Karpas-422 (cell line): ENCODE measurements around the gene PFN3. TPM values are rescaled to one million over a fixed set of nuclear protein-coding genes. Genes with fewer than 3 reads are reported as not detected.
"Not testable (repeated sequence)": the region's sequence is repeated elsewhere in the genome, so short reads cannot be mapped to it uniquely, and the experiment has no call there.

Experiments used
- DNase-seq: peaks from one replicate; pipeline ENCODE4 v3.0.0-alpha.2; 2015
- H2AFZ ChIP-seq: fragments of 200-600 bp; sonication (generic); 2 replicates; pipeline ENCODE4 v1.6.1; 2014; ENCODE audit warnings: antibody characterized with exemption, low read length, mixed read lengths
- H3K27ac ChIP-seq: fragments of 200-600 bp; sonication (generic); 2 replicates; pipeline ENCODE4 v1.5.1; 2014; ENCODE audit warnings: mild to moderate bottlenecking, low read length, moderate library complexity
- H3K27me3 ChIP-seq: fragments of 200-600 bp; sonication (generic); 2 replicates; pipeline ENCODE4 v1.6.1; 2014; ENCODE audit warnings: low read length, mixed read lengths
- H3K36me3 ChIP-seq: fragments of 200-600 bp; sonication (generic); 2 replicates; pipeline ENCODE4 v1.6.1; 2014; ENCODE audit warnings: low read length, mixed read lengths; ENCODE audit not compliant: insufficient read depth
- H3K4me1 ChIP-seq: fragments of 200-600 bp; sonication (generic); 2 replicates; pipeline ENCODE4 v1.6.1; 2014; ENCODE audit warnings: mild to moderate bottlenecking, low read length, mixed read lengths
- H3K4me2 ChIP-seq: fragments of 200-600 bp; sonication (generic); 2 replicates; pipeline ENCODE4 v1.6.1; 2014; ENCODE audit warnings: low read length, low read depth, mild to moderate bottlenecking; ENCODE audit not compliant: poor library complexity, severe bottlenecking
- H3K4me3 ChIP-seq: fragments of 200-600 bp; sonication (generic); 2 replicates; pipeline ENCODE4 v1.5.1; 2014; ENCODE audit warnings: mild to moderate bottlenecking, antibody characterized with exemption, low read length, mixed read lengths
- H3K79me2 ChIP-seq: fragments of 200-600 bp; sonication (generic); 2 replicates; pipeline ENCODE4 v1.6.1; 2014; ENCODE audit warnings: mild to moderate bottlenecking, low read length, mixed read lengths
- H3K9ac ChIP-seq: fragments of 200-600 bp; sonication (generic); 2 replicates; pipeline ENCODE4 v1.6.0; 2014; ENCODE audit warnings: low read length
- H3K9me2 ChIP-seq: fragments of 200-600 bp; sonication (generic), shearing (Covaris generic); replicated peaks from 2 replicates; pipeline ENCODE4 v1.6.0; 2014; ENCODE audit warnings: mild to moderate bottlenecking, low read length, moderate library complexity; ENCODE audit not compliant: insufficient read depth
- H3K9me3 ChIP-seq: fragments of 300-700, 200-600 bp; sonication (generic); 2 replicates; pipeline ENCODE4 v1.6.1; 2014; ENCODE audit warnings: low read length, mixed read lengths
- H4K20me1 ChIP-seq: fragments of 200-600 bp; sonication (generic); 2 replicates; pipeline ENCODE4 v1.6.1; 2014; ENCODE audit warnings: mild to moderate bottlenecking, antibody characterized with exemption, low read length, low read depth; ENCODE audit not compliant: insufficient read depth
- total RNA-seq: library from RNA; depleted of rRNA; stranded (reverse); fragments of >200 nt; shearing (Covaris generic); gene quantifications from 2 replicates; pipeline ENCODE4 v1.2.3, GENCODE V29; 2014; ENCODE audit warnings: low replicate concordance

PFN3 gene
- total RNA-seq, 1 experiment from 2014 or later = not detected

DNA sequence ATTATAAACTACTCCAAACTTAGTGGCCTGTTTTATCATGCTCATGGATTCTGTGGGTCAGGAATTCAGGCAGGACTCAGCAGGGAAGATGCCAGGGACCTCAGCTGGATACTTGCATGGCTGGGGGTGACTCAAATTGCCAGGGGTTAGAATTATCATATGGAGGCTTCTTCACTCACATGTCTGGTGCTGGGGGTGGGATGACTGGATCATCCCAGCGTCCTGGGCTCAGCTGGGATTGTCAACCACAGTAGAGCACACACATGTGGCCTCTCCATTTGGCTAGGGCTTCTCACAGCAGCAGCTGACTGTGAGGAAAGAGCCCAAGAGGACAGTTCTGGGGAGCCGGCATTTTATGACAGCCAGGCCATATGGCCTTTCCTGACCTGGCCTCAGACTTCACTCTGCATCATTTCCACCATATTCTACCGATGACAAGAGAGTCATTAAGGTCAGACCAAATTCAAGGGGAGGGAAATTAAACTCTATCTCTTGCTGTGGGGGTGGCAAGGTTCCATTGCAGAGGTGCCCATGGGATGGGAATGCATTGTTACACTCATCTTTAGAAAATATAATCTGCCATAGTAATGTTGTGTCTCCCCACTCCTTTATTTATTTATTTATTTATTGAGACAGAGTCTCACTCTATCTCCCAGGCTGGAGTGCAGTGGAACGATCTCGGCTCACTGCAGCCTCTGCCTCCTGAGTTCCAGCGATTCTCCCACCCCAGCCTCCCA, 20.8 kb upstream of the PFN3 start:
- no peak overlapping the region for H3K4me3 ChIP-seq
- H3K36me3 ChIP-seq = no peaks in the 10 kb centered on the region
- H4K20me1 ChIP-seq = no peaks in the 10 kb centered on the region
- H3K79me2 ChIP-seq = no peaks in the 10 kb centered on the region
- peaks cover 9% of the 10 kb centered on the region for H3K4me1 ChIP-seq
- H2AFZ ChIP-seq = no peak overlapping the region
- H3K27ac ChIP-seq = no peak overlapping the region
- H3K27me3 ChIP-seq = no peaks in the 10 kb centered on the region
- no peak overlapping the region for H3K4me2 ChIP-seq
- H3K9me2 ChIP-seq = no peaks in the 10 kb centered on the region
- no peak overlapping the region for H3K9ac ChIP-seq
- DNase-seq = no peak
- no peaks in the 10 kb centered on the region for H3K9me3 ChIP-seq

DNA sequence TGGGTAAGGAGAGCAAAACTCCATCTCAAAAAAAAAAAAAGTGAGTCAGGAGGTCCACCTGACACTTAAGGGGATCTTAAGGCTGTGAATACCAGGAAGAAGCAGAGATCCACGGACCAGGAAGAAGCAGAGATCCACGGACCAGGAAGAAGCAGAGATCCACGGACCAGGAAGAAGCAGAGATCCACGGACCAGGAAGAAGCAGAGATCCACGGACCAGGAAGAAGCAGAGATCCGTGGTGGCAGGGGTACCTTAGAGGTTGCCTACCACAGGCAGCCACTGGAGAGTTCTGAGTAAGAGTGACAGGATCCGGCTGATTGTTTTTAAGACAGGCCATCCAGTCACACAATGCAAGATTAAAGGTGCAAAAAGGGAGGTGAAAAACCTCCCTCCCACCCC, 20.0 kb upstream of the PFN3 start:
- not testable (repeated sequence) for DNase-seq, H3K79me2 ChIP-seq, H3K4me2 ChIP-seq, H3K27me3 ChIP-seq, H3K4me3 ChIP-seq, H3K9me2 ChIP-seq, H3K9me3 ChIP-seq, H3K27ac ChIP-seq, H2AFZ ChIP-seq, H4K20me1 ChIP-seq, H3K9ac ChIP-seq, H3K36me3 ChIP-seq, H3K4me1 ChIP-seq

DNA sequence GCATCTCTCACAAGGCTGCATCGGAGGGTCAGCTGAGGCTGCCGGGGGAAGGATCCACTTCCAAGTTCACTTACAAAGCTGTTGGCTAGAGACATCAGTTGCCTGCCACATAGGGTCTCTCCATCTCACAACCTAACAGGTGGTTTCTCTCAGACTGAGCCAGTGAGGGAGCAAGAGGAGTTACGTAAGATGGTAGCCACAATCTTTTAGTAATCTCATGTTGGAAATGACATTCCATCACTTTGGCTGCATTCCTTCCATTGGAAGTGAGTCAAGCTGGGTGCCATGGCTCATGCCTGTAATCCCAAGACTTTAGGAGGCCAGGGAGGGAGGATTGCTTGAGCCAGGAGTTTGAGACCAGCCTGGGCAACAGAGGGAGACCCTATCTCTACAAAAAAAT, 18.6 kb upstream of the PFN3 start:
- H3K27ac ChIP-seq = no peak overlapping the region

DNA sequence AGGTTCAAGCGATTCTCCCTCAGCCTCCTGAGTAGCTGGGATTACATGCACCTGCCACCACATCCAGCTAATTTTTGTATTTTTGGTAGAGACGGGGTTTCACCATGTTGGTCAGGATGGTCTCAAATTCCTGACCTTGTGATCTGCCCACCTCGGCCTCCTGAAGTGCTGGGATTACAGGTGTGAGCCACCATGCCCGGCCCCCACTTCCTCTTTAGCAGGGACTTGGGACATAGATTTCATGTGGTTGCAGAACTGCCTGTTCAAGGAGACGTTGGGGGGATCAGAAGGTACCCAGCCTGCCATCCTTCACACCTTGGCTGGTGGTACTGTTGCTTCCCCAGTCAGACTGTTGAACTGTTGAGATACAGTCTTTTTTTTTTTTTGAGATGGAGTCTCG, 16.6 kb upstream of the PFN3 start:
- not testable (repeated sequence) for H3K4me2 ChIP-seq, H3K27ac ChIP-seq, DNase-seq, H3K27me3 ChIP-seq, H3K36me3 ChIP-seq, H4K20me1 ChIP-seq, H3K9me2 ChIP-seq, H2AFZ ChIP-seq, H3K4me3 ChIP-seq, H3K9me3 ChIP-seq, H3K79me2 ChIP-seq, H3K4me1 ChIP-seq, H3K9ac ChIP-seq

More for the DNA sequence above, 18.6 kb upstream of the PFN3 start:
- no peak for DNase-seq
- Histone ChIP-seq H3K4me3 (no peak overlapping the region), H3K79me2 (no peaks in the 10 kb centered on the region), H2AFZ (no peak overlapping the region), H3K9me3 (no peaks in the 10 kb centered on the region), H3K4me2 (no peak overlapping the region), H3K27me3 (no peaks in the 10 kb centered on the region), H4K20me1 (no peaks in the 10 kb centered on the region), H3K4me1 (no peaks in the 10 kb centered on the region), H3K9me2 (no peaks in the 10 kb centered on the region), H3K9ac (no peak overlapping the region), H3K36me3 (no peaks in the 10 kb centered on the region)

DNA sequence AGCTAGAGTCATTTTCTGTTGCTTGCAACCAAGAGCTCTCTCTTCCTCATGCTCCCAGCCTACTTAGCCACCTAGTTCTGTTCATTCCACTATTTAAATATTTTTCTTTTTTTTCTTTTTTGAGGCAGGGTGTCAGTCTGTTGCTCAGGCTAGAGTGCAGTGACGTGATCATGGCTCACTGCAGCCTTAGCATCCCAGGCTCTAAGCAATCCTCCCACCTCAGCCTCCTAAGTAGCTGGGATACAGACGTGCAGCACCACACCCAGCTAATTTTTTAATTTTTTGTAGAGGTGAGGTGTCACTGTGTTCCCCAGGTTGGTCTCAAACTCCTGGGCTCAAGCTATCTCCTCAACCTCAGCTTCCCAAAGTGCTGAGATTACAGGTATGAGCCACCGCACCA, 14.0 kb upstream of the PFN3 start:
- no peak for DNase-seq
- Histone ChIP-seq H3K36me3 (no peaks in the 10 kb centered on the region), H3K4me3 (no peak overlapping the region), H4K20me1 (no peaks in the 10 kb centered on the region), H2AFZ (no peak overlapping the region), H3K9me2 (no peaks in the 10 kb centered on the region), H3K9me3 (no peaks in the 10 kb centered on the region), H3K79me2 (no peaks in the 10 kb centered on the region), H3K4me1 (peaks cover 5% of the 10 kb centered on the region; the same call in 1 of the 2 replicates), H3K4me2 (no peak overlapping the region), H3K27me3 (no peaks in the 10 kb centered on the region), H3K27ac (no peak overlapping the region), H3K9ac (no peak overlapping the region)

DNA sequence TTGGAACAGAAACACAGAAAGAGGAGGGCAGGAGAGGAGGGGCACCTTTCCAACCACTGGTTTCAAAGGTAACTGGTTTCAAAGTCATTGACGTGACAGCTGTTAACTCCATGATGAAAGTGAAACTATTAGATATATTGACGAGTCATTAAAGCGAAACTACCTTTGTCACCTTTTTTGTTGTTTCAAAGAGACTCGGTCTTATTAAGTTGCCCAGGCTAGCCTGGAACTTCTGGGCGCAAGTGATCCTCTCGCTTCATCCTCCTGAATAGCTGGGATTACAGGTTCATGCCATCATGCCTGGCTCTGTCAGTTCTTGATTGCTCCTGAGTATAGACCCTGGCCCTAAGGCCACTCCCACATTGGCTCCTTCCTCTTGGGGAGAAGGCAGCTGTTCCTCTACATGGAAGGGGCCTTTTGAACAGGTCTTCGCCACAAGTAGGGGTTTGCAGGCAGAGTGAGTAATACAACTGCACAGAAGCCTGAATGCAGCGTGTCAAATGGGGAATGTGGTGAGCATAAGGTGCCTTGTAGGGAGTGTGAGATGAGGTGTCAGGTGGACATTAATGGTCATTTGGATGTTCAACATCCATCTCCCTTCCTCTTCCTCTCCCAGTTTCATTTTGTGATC, 12.3 kb upstream of the PFN3 start:
- H2AFZ ChIP-seq = no peak overlapping the region
- peaks cover 5% of the 10 kb centered on the region; the same call in 1 of the 2 replicates for H3K4me1 ChIP-seq
- no peak for DNase-seq
- H3K9ac ChIP-seq = no peak overlapping the region
- H3K9me3 ChIP-seq = no peaks in the 10 kb centered on the region
- no peaks in the 10 kb centered on the region for H3K27me3 ChIP-seq
- no peak overlapping the region for H3K4me3 ChIP-seq
- no peaks in the 10 kb centered on the region for H3K36me3 ChIP-seq
- H3K27ac ChIP-seq = no peak overlapping the region
- peak overlapping the region; percentile 47 for H3K4me2 ChIP-seq
- H3K9me2 ChIP-seq = no peaks in the 10 kb centered on the region
- no peaks in the 10 kb centered on the region for H3K79me2 ChIP-seq
- H4K20me1 ChIP-seq = no peaks in the 10 kb centered on the region

DNA sequence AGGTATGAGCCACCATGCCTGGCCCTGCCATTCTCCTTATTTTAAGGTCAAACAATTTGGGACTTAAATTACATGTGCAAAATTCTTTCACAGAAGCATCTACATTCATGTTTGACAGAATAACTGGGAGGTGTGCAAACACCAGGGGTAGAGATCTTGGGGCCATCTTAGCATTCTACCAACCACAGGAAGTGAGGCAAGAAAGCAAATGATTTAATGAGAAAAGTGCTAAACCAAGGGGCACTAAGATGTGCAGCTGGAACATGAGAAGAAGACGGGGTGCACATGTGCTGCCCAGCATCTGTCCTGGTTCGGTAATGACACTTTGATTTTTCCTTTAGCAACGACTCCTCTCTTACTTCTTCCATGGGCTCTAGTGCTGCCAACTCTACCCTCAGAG, 10.1 kb upstream of the PFN3 start:
- H3K9me2 ChIP-seq = no peaks in the 10 kb centered on the region
- no peak overlapping the region for H2AFZ ChIP-seq
- peaks cover 5% of the 10 kb centered on the region; the same call in 1 of the 2 replicates for H3K4me1 ChIP-seq
- H3K9ac ChIP-seq = no peak overlapping the region
- H3K9me3 ChIP-seq = no peaks in the 10 kb centered on the region
- no peaks in the 10 kb centered on the region for H3K79me2 ChIP-seq
- no peak for DNase-seq
- H3K4me3 ChIP-seq = no peak overlapping the region
- no peaks in the 10 kb centered on the region for H3K36me3 ChIP-seq
- H4K20me1 ChIP-seq = no peaks in the 10 kb centered on the region
- H3K27ac ChIP-seq = no peak overlapping the region
- no peak overlapping the region for H3K4me2 ChIP-seq
- H3K27me3 ChIP-seq = no peaks in the 10 kb centered on the region

DNA sequence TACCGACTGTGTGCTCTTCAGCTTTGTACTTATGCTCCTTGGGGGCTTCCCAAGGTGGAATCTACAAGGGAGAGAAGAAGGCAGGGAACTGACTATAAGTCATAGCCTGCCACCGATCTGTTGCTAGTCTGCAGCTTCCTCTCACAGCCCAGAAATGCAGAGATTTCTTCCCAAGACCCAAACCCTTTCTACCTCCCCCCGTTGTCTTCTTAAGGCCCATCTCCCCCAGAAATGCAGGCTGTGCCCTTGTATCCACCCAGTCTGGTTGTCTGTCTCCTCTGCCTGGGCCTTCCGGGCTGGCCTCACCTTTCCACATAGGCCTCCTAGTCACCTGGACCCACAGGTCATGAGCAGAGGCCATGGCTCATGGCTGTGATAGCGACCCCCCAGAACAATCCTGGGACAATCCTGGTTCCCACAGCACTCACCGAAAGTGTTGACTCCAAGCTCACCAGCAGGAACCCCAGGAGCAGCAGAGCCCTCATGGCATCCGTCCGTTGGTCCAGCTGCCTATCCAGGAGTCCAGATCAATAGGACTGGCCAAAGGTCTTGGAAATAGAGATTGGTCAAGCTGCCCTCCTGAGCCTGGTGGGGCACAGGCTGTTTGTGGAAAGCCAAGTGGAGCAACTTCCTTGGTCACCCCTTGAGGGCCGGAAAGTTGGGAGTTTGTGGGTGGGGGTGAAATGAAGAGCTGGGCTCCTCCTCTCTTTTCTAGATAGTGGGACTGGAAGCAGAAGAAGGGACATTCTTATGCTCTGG, 8.8 kb upstream of the PFN3 start, which contains the start of gene F12:
Gene F12 (minus strand): TSS at position 522 of the 759 bp plus-strand sequence. CDS start 37 bp downstream, at position 485.
- Histone ChIP-seq H3K4me3 (no peak within 1 kb of the TSS), H4K20me1 (no peaks in the 10 kb centered on the region), H3K27ac (no peak within 1 kb of the TSS), H3K9ac (no peak within 1 kb of the TSS), H3K79me2 (no peaks in the 10 kb centered on the region), H3K36me3 (no peaks in the 10 kb centered on the region), H3K4me2 (no peak within 1 kb of the TSS), H3K4me1 (peaks cover 19% of the 10 kb centered on the region), H3K27me3 (no peaks in the 10 kb centered on the region), H3K9me2 (no peaks in the 10 kb centered on the region), H3K9me3 (no peaks in the 10 kb centered on the region), H2AFZ (no peak within 1 kb of the TSS)
- no peak for DNase-seq
